Measurements from ENCODE around the gene OVOL3.
A peak's percentile ranks its signal among the peaks of the same experiment; 100 is the strongest.
"Not testable (repeated sequence)": the region's sequence is repeated elsewhere in the genome, so short reads cannot be mapped to it uniquely, and the experiment has no call there.

Gene OVOL3

GRCh38 chr19:36120984-36121358 is 10.0 kb downstream of the OVOL3 start:
- no peak for DNase-seq (ENCODE audit: low read depth)
- H3K4me3 ChIP-seq (ENCODE audit: low read depth, low read length), result no peak overlapping the region
- in situ Hi-C loops (cut with HindIII; ENCODE audit: low sequenced_read_pairs), result no loop called here
- TF ChIP-seq CTCF (IDR thresholded peaks at IDR 0.05; ENCODE audit: low read depth, low read length, missing control alignments), result no peak

GRCh38 chr19:36121486-36122124 is 10.7 kb downstream of the OVOL3 start:
- H3K4me3 ChIP-seq (ENCODE audit: low read depth, low read length), result no peak overlapping the region
- no peak for DNase-seq (ENCODE audit: low read depth)

GRCh38 chr19:36125557-36125956 is 14.6 kb downstream of the OVOL3 start:
- no peak for TF ChIP-seq CTCF (IDR thresholded peaks at IDR 0.05; ENCODE audit: low read depth, low read length, missing control alignments)
- H3K4me3 ChIP-seq (ENCODE audit: low read depth, low read length), result no peak overlapping the region
- DNase-seq (ENCODE audit: low read depth), result no peak

More at GRCh38 chr19:36121486-36122124, 10.7 kb downstream of the OVOL3 start:
- in situ Hi-C loops (cut with HindIII; ENCODE audit: low sequenced_read_pairs), result no loop called here
- TF ChIP-seq CTCF (IDR thresholded peaks at IDR 0.05; ENCODE audit: low read depth, low read length, missing control alignments), result no peak

GRCh38 chr19:36128392-36128736 is 17.4 kb downstream of the OVOL3 start:
- in situ Hi-C loops (cut with HindIII; ENCODE audit: low sequenced_read_pairs), result no loop called here
- no peak for TF ChIP-seq CTCF (IDR thresholded peaks at IDR 0.05; ENCODE audit: low read depth, low read length, missing control alignments)
- DNase-seq (ENCODE audit: low read depth), result no peak
- peak overlapping the region; percentile 42 for H3K4me3 ChIP-seq (ENCODE audit: low read depth, low read length)

More at GRCh38 chr19:36125557-36125956, 14.6 kb downstream of the OVOL3 start:
- in situ Hi-C loops (cut with HindIII; ENCODE audit: low sequenced_read_pairs), result no loop called here

GRCh38 chr19:36131221-36131620 is 20.3 kb downstream of the OVOL3 start:
- DNase-seq (ENCODE audit: low read depth); in situ Hi-C loops (cut with HindIII; ENCODE audit: low sequenced_read_pairs): not testable (repeated sequence)

GRCh38 chr19:36134867-36135266 is 23.9 kb downstream of the OVOL3 start:
- H3K4me3 ChIP-seq (ENCODE audit: low read depth, low read length); in situ Hi-C loops (cut with HindIII; ENCODE audit: low sequenced_read_pairs); DNase-seq (ENCODE audit: low read depth): not testable (repeated sequence)

More at GRCh38 chr19:36131221-36131620, 20.3 kb downstream of the OVOL3 start:
- not testable (repeated sequence) for H3K4me3 ChIP-seq (ENCODE audit: low read depth, low read length)

- no peak for TF ChIP-seq CTCF (IDR thresholded peaks at IDR 0.05; ENCODE audit: low read depth, low read length, missing control alignments)
- in situ Hi-C loops (cut with HindIII; ENCODE audit: low sequenced_read_pairs), result no loop called here
- H3K4me3 ChIP-seq (ENCODE audit: low read depth, low read length), result no peak overlapping the region
- no peak for DNase-seq (ENCODE audit: low read depth)
Observed at GRCh38 chr19:36136964-36137686, 26.2 kb downstream of the OVOL3 start.
